ENCODE results near the gene TNPO3.

The TNPO3 gene

DNA sequence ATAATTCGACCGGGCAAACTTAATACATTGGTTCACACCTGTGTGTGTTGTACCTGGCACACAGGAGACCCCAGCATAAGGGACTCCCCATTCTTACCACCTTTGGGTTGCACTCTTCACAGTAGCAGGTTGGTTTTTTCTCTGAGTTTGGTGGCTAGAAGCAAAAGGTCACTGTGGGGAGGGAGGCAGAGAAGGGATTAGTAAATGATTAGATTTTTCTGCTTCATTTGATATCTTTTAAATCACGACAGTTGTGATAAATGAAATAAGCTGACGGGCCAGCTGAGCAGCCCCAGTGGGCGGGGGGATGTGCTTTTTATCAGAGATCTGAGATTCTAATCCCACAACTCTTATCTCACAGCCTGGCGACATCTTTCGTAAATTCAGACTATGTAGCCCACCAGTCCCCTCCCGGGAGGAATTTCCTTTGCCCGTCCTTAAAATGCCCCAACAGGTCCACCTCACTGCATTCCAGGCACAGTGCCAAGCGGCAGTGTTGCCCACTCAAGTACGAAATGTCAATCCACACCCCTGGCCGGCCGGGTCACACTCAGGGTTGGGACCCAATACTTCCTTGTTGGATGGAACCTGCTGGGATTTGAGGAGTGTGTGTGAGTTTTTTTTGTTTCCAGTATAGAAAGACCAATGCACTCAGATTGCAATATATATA, 133.9 kb downstream of the TNPO3 start:
- TF ChIP-seq, protein P1, sequence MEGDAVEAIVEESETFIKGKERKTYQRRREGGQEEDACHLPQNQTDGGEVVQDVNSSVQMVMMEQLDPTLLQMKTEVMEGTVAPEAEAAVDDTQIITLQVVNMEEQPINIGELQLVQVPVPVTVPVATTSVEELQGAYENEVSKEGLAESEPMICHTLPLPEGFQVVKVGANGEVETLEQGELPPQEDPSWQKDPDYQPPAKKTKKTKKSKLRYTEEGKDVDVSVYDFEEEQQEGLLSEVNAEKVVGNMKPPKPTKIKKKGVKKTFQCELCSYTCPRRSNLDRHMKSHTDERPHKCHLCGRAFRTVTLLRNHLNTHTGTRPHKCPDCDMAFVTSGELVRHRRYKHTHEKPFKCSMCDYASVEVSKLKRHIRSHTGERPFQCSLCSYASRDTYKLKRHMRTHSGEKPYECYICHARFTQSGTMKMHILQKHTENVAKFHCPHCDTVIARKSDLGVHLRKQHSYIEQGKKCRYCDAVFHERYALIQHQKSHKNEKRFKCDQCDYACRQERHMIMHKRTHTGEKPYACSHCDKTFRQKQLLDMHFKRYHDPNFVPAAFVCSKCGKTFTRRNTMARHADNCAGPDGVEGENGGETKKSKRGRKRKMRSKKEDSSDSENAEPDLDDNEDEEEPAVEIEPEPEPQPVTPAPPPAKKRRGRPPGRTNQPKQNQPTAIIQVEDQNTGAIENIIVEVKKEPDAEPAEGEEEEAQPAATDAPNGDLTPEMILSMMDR (IDR thresholded peaks at IDR 0.05; ENCODE audit: extremely low read depth, insufficient read depth, missing control alignments), result no peak
- in situ Hi-C loops (cut with MboI; ENCODE audit: low pct_unique_long_range_greater_than_20kb, low sequenced_read_pairs, unreplicated experiment), result no loop called here
- DNase-seq (ENCODE audit: low spot score), result no peak

DNA sequence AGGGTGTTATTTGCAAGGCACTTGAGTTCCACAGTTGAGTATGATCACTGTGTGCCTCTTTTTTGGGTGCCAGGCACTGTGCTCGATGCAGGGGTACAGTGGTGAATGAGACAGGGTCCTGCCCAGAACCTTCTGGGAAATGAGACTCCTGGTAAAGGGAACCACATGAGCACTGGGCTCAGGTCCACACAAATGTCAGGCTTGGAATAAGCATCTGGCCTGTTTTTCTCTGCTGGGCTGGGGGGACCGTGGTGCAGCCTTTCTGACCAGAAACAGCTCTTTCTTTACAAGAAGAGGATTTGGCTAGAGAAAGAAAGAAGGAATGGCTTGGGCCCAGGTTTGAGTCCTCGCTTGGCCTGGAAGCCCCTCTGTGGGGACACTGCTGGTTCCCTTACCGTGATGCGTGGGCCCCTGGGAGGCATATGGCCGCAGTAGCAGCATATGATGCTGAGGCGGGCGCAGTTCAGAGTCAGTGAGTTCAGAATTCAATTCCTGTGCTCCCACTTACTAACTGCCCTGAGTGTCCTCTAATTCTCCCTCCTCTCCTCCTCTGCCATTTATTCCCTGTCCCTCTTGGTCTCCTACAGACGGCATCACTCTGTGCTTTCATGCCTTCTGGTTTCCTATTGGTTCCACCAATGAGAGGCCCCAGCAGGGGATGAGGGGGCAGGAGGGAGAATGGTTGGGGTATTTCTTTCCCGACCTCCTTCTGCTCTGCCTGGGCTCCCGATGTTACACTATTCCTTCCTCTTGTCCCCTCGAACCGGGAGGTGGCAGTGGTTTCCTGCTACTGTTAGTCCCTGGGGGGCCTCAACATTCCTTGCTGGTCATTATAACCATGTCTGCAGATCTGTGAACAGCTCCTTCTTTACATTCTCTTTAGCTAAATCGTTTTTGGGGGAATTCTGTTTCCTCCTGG, 134.8 kb downstream of the TNPO3 start:
- DNase-seq (ENCODE audit: low spot score), result no peak
- TF ChIP-seq, protein P1 (IDR thresholded peaks at IDR 0.05; ENCODE audit: extremely low read depth, insufficient read depth, missing control alignments), result peak; percentile 9
- in situ Hi-C loops (cut with MboI; ENCODE audit: low pct_unique_long_range_greater_than_20kb, low sequenced_read_pairs, unreplicated experiment), result no loop called here

DNA sequence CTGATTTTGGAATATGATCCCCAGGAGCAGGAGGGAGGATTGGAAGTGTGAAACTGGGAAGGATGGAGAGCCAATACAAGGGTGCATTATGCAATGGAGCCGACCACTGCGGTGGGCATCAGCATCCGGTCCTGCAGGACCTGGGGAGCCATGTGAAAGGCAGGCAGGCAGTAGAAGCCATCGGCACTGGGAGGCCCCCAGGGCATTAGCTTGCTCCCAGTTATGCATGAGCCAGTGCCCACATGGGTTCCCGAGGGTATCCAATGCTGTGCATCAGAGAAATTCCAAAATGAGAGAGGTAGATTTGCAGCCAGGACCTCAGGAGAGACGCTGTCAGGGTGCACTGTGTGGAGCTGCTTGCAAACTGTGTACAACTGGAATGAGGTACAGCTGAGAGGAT, 135.7 kb downstream of the TNPO3 start:
- TF ChIP-seq, protein P1 (IDR thresholded peaks at IDR 0.05; ENCODE audit: extremely low read depth, insufficient read depth, missing control alignments), result no peak
- in situ Hi-C loops (cut with MboI; ENCODE audit: low pct_unique_long_range_greater_than_20kb, low sequenced_read_pairs, unreplicated experiment), result no loop called here

DNA sequence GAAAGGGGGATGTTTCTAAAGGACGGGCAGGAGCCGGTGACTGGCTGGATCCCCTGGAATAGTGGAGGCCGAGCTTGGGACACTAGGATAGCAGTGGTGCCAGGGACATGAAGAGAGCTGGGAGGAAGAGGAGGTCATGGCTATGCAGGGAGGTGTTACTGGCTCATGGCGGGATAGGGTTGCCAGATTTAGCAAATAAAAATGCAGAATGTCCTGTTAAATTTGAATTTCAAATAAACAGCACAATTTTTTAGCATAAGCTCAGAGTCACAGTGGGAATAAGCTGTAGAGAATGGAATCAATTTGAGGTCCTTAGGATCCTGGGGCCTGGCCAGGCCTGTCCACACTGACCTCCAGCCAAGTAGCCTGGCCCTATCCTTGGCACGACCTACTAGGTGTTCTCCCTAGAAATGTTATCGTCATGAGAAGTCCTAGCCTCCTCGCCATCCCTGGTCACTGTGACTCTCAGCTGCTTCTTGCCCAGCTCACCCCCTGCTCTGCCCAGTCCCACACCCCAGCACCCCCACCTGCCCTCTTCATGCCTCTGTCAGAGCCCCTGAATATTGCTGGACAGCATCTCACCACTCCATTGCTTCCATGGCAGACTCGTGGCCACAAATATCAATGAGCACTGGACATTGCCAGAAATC, 136.8 kb downstream of the TNPO3 start:
- in situ Hi-C loops (cut with MboI; ENCODE audit: low pct_unique_long_range_greater_than_20kb, low sequenced_read_pairs, unreplicated experiment), result no loop called here
- TF ChIP-seq, protein P1 (IDR thresholded peaks at IDR 0.05; ENCODE audit: extremely low read depth, insufficient read depth, missing control alignments), result no peak
- DNase-seq (ENCODE audit: low spot score), result no peak

More for the DNA sequence above, 135.7 kb downstream of the TNPO3 start:
- DNase-seq (ENCODE audit: low spot score), result no peak

DNA sequence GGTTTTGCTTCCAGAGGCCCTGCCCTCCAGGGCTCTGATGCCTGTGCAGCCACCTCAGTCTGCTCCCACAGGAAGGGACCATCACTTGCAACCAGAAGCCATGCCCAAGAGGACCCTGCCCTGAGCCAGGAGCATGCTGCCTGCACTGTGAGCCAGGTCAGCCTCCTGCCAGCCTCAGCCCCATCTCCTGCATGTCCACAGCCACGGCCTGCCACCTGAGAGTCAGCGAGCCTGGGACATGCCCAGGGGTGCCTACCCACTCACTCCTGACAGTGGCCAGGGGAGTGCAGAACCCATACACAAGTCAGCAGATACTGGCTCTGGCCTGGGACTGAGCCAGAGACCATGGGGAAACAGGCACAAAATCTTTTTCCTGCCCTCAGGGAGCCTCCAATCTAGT, 137.8 kb downstream of the TNPO3 start:
- TF ChIP-seq, protein P1 (IDR thresholded peaks at IDR 0.05; ENCODE audit: extremely low read depth, insufficient read depth, missing control alignments), result no peak
- in situ Hi-C loops (cut with MboI; ENCODE audit: low pct_unique_long_range_greater_than_20kb, low sequenced_read_pairs, unreplicated experiment), result no loop called here

DNA sequence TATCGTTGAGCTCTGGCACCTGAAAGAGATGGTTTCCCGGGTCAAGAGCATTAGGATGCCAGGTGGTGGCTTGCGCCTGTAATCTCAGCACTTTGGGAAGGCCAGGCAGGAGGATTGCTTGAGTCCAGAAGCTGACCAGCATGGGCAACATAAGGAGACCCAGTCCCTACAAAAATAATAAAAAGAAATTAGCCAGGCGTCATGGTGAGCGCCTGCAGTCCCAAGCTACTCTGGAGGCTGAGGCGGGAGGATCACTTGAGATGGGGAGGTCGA, 138.3 kb downstream of the TNPO3 start:
- no peak for DNase-seq (ENCODE audit: low spot score)
- TF ChIP-seq, protein P1 (IDR thresholded peaks at IDR 0.05; ENCODE audit: extremely low read depth, insufficient read depth, missing control alignments), result no peak
- in situ Hi-C loops (cut with MboI; ENCODE audit: low pct_unique_long_range_greater_than_20kb, low sequenced_read_pairs, unreplicated experiment), result no loop called here

More for the DNA sequence above, 137.8 kb downstream of the TNPO3 start:
- no peak for DNase-seq (ENCODE audit: low spot score)
